DND-41 (cell line): ENCODE results near the gene SLIT1.

Experiments
- ATAC-seq: fragments of 200-7000 bp; cut with Tn5 transposase; 3 replicates; pipeline ENCODE4 v1.9.1; 2021; ENCODE audit warnings: low read depth; ENCODE audit not compliant: insufficient read depth
- DNase-seq: peaks from one replicate; pipeline ENCODE4 v3.0.0-alpha.2; 2020
- H2AFZ ChIP-seq: 2 replicates; pipeline ENCODE4 v1.6.0; 2012; ENCODE audit warnings: low read depth, low read length
- H3K27ac ChIP-seq: 2 replicates; pipeline ENCODE4 v1.5.1; 2012; ENCODE audit warnings: low read length, inconsistent platforms
- H3K27me3 ChIP-seq: fragments of 200-600 bp; sonication (generic); 2 replicates; pipeline ENCODE4 v1.6.0; 2012; ENCODE audit warnings: low read length, mild to moderate bottlenecking, inconsistent platforms; ENCODE audit not compliant: insufficient read depth, poor library complexity
- H3K36me3 ChIP-seq: 2 replicates; pipeline ENCODE4 v1.5.1; 2012; ENCODE audit warnings: low read length, inconsistent platforms; ENCODE audit not compliant: insufficient read depth
- H3K4me1 ChIP-seq: 2 replicates; pipeline ENCODE4 v1.5.1; 2012; ENCODE audit warnings: mild to moderate bottlenecking, low read length; ENCODE audit not compliant: insufficient read depth
- H3K4me2 ChIP-seq: 2 replicates; pipeline ENCODE4 v1.6.0; 2012; ENCODE audit warnings: mild to moderate bottlenecking, moderate library complexity, low read length, inconsistent platforms; ENCODE audit not compliant: insufficient read depth
- H3K4me3 ChIP-seq, 2 experiments: fragments of 200-600 bp in 1 of 2; shearing (Covaris generic) in 1 of 2; 2 replicates each; pipeline ENCODE4 v1.5.1; 2012 to 2016; ENCODE audit warnings: inconsistent platforms in 2 of 2, low read length in 2 of 2, mild to moderate bottlenecking in 2 of 2, low read depth in 1 of 2, moderate library complexity in 1 of 2
- H3K79me2 ChIP-seq: 2 replicates; pipeline ENCODE4 v1.6.0; 2012; ENCODE audit warnings: low read length, inconsistent platforms; ENCODE audit not compliant: insufficient read depth
- H3K9ac ChIP-seq: 2 replicates; pipeline ENCODE4 v1.6.0; 2012; ENCODE audit warnings: low read depth, mild to moderate bottlenecking, inconsistent platforms, low read length, moderate library complexity
- H3K9me3 ChIP-seq: 2 replicates; pipeline ENCODE4 v1.5.1; 2012; ENCODE audit warnings: low read length, moderate library complexity, mild to moderate bottlenecking, inconsistent platforms; ENCODE audit not compliant: insufficient read depth, severe bottlenecking
- H4K20me1 ChIP-seq: 2 replicates; pipeline ENCODE4 v1.6.0; 2012; ENCODE audit warnings: low read length; ENCODE audit not compliant: insufficient read depth
- CTCF ChIP-seq: IDR thresholded peaks from 2 replicates; pipeline ENCODE4 v1.5.1; 2012; ENCODE audit warnings: borderline replicate concordance, low read length, moderate library complexity, mild to moderate bottlenecking; ENCODE audit not compliant: poor library complexity, severe bottlenecking; ENCODE audit errors: extremely low read depth
- EZH2 ChIP-seq: IDR thresholded peaks from 3 replicates; pipeline ENCODE4 v1.6.1; 2012; ENCODE audit warnings: borderline replicate concordance, low read depth, mild to moderate bottlenecking, moderate library complexity, low read length, inconsistent platforms; ENCODE audit not compliant: severe bottlenecking

SLIT1 gene

DNA sequence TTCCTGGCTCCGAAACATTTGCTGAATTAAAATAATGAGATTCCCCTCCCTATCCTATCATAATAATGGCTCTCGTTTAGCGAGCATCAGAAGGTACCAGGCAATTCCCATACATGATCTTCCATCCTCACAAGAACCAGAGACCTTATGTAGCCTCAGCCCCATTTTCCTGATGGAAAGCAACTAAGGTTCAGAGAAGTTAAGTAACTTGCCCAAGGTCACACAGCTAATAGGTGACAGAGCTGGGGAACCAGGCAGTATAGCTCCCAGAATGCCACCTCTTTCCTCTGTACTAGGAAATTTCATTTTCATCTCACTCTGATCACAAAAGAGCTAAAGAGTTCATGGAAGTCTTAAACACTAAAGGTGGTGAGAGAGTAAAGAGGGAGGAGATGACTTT is 2.4 kb downstream of the SLIT1 start:
- H3K79me2 ChIP-seq, result no peaks in the 10 kb centered on the region
- peaks cover 6% of the 10 kb centered on the region; the same call in 1 of the 2 replicates for H4K20me1 ChIP-seq
- ATAC-seq, result no peak
- no peak overlapping the region for H3K27ac ChIP-seq
- DNase-seq, result no peak
- H3K4me3 ChIP-seq, result no peak overlapping the region
- peaks cover 4% of the 10 kb centered on the region for H3K4me1 ChIP-seq
- no peaks in the 10 kb centered on the region for H3K9me3 ChIP-seq
- H3K27me3 ChIP-seq, result peaks cover 55% of the 10 kb centered on the region
- H3K9ac ChIP-seq, result no peak overlapping the region
- no peak for TF ChIP-seq CTCF
- TF ChIP-seq EZH2, result no peak
- no peak overlapping the region for H3K4me2 ChIP-seq
- no peaks in the 10 kb centered on the region for H3K36me3 ChIP-seq
- no peak overlapping the region for H2AFZ ChIP-seq

- Histone ChIP-seq H3K4me2 (no peak overlapping the region), H3K9ac (no peak overlapping the region), H3K9me3 (no peaks in the 10 kb centered on the region), H3K79me2 (no peaks in the 10 kb centered on the region), H4K20me1 (peaks cover 6% of the 10 kb centered on the region; the same call in 1 of the 2 replicates), H3K36me3 (no peaks in the 10 kb centered on the region), H3K4me3 (no peak overlapping the region), H3K27me3 (peaks cover 52% of the 10 kb centered on the region), H3K27ac (no peak overlapping the region), H2AFZ (no peak overlapping the region), H3K4me1 (no peaks in the 10 kb centered on the region; the same call in 1 of the 2 replicates)
- ATAC-seq (no peak), DNase-seq (no peak)
- no peak for TF ChIP-seq EZH2
- no peak for TF ChIP-seq CTCF
These were observed 3.3 kb downstream of the SLIT1 start for GRCh38 chr10:97182288-97182990.

DNA sequence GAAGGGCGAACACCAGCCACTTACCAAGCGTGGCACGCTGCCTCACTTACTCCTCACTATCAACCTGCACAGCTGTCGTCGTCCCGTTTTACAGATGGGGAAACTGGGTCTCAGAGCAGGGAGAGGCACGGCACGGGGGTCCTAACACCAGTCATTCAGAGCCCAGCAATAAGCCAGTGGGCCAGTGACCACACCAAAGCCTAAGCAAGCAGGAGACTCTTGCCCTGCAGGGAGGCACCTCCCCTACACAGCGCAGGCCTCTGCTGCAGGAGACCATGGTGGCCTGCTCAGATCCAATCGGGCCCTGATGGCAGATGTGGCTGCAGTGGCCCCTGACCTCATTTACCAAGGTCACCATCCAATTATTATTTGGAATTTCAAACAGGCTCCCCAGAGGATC is 4.8 kb downstream of the SLIT1 start:
- H3K27ac ChIP-seq, result no peak overlapping the region
- no peak overlapping the region for H3K9ac ChIP-seq
- no peaks in the 10 kb centered on the region for H3K36me3 ChIP-seq
- DNase-seq (no peak), ATAC-seq (no peak)
- no peaks in the 10 kb centered on the region; the same call in 1 of the 2 replicates for H3K4me1 ChIP-seq
- H3K9me3 ChIP-seq, result no peaks in the 10 kb centered on the region
- no peaks in the 10 kb centered on the region for H4K20me1 ChIP-seq
- no peak overlapping the region for H3K4me2 ChIP-seq
- H2AFZ ChIP-seq, result no peak overlapping the region
- H3K4me3 ChIP-seq, result no peak overlapping the region
- no peaks in the 10 kb centered on the region for H3K79me2 ChIP-seq
- TF ChIP-seq CTCF (no peak), EZH2 (no peak)
- peaks cover 38% of the 10 kb centered on the region for H3K27me3 ChIP-seq
